HG02938 (cell line): ENCODE results near the gene CTSD.

Experiments
- ATAC-seq: cut with Tn5 transposase; IDR thresholded peaks from one replicate; pipeline ENCODE4 v1.9.1; 2021; ENCODE audit warnings: mild to moderate bottlenecking, moderate library complexity; ENCODE audit not compliant: unreplicated experiment

The CTSD gene

DNA sequence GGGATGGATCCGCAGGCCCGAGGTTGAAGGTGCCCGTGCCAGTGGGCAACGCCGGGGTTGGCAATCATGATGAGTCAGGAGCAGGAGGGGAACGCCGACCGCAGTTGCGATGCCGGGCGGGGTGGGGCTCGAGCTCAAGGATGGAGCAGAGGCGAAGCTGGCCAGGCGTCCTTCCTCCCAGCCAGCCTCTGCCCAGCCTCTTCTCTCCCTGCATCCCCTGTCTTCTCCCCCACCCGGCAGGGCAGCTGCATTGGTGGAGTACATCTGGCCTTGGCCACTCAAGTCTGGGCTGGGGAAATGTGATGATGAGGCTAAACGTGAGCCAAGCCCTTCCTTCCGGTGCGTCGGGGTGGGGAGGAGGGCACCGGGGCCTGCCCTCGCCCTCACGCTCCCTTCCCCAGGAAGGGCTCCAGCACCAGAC lies 17.2 kb downstream of the CTSD start:
- no peak for ATAC-seq

GRCh38 chr11:1745701-1746320 lies 17.9 kb downstream of the CTSD start:
- ATAC-seq: no peak

DNA sequence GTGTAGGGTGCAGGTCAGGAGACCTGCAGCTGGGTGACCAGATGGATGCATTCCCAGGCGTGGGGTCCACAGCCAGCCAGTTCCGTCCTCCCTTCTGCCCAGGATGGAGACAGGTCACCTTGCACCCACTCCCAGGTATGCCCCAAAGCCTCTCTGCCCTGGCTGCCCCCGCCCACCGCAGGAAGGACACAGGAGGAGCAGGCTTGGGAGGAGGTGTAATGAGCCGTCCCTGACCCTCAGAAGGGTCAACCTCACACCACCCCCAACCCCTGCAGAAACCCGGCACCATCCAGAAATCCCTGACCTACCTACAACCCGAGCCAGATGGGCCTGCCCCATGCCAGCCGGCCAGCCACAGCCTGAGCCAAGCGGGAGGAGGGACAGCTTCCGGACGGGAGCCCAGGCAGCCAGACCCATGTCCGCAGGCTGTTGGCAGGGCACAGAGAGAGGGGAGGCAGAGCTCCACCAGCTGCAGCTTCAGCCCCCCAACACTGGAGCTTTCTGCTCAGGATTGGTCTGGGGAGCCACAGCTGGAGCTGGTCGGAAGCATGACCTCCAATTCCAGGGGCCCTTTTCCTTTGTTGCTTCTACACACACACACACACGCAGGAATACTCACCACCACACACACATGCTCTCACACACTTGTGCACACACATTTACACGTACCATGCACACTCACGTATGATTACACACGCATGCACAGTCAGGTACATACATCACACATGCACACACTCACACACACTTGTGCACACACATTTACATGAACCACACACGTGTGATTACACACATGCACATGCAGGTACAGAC lies 18.6 kb downstream of the CTSD start:
- ATAC-seq: no peak

- ATAC-seq: no peak
Observed at GRCh38 chr11:1744137-1744886, 19.4 kb downstream of the CTSD start.

DNA sequence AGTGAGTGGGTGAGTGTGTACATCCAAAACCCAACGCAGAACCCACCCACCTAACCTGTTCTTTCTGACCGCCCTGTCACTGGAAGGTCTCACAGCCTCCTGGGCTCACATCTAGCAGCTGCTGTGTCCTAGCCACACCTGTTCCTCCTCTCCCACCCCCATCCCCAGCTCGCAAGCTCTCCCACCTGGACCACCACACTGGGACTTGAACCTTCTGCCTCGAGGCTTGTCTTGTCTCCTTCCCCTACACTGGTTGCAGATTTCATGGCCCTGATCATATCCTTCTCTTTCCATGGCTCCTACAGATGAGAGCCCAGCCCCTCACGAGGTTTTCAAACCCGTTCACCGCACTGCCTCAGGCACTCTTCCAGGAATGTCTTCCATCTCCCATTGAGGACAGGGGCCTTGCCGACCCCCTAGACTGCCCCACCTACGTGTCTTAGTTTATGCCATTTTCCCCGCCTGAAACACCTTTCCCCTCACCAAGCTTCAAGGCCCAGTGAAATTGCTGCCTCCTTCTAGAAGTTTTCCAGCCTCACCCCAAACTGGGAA lies 20.1 kb downstream of the CTSD start:
- ATAC-seq: no peak

DNA sequence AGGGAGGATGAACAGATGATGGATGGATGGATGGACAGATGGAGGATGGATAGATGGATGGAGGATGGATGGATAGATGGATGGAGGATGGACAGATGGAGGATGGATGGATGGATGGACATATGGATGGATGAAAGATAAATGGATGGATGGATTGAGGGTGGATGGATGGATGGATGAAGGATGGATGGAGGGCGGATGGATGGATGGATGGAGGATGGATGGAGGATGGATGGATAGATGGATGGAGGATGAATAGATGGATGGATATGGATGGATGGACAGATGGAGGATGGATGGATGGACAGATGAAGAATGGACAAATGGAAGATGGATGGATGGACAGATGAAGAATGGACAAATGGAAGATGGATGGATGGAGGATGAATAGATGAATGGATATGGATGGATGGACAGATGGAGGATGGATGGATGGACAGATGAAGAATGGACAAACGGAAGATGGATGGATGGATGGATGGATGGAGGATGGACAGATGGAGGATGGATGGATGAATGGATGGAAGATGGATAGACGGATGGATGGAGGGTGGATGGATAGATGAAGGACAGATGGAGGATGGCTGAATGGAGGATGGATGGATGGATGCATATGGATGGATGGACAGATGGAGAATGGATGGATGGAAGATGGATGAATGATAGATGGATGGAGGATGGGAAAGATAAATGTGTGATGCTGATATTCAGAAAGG lies 20.7 kb downstream of the CTSD start:
- no peak for ATAC-seq

DNA sequence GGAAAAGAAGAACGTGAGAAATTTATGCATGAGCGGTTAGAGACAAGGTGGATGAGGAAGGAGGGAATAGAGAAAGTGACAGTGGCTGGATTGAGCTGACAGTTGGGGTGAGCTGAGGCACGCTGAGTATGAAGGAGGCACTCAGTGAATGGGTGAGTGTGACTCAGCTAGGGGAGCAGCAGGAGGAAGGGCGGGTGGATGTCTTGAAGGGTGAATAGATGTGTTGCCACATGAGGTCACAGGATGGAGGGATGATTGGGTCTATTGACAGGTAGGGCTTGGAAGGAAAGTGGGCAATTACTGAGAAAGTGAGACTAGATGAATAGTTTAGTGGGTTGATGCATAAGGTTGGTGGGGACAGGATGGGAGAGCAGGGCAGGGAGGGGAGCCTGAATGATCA lies 21.4 kb downstream of the CTSD start:
- no peak for ATAC-seq

- ATAC-seq: no peak
Observed at GRCh38 chr11:1741741-1742140, 22.0 kb downstream of the CTSD start.

- no peak for ATAC-seq
Observed at GRCh38 chr11:1740786-1741530, 22.8 kb downstream of the CTSD start.

GRCh38 chr11:1739576-1739975 lies 24.2 kb downstream of the CTSD start:
- no peak for ATAC-seq

DNA sequence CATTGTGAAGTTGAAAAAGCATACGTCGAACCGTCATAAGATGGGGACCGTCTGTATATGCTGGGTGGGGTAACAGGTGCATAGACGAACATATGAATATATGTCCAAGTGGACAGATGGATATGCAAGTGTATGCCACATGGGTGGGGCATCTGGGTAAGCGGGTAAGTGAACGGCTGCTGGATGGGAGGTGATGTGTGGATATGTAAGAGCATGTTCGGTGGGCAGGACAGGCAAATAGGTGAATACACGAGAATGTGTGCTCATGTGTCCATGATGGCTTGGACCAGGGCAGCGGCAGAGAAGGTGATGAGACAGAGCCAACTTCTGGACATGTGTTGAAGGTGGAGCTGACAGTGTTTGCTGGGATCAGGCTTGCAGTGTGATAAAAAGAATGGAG lies 25.3 kb downstream of the CTSD start:
- no peak for ATAC-seq

DNA sequence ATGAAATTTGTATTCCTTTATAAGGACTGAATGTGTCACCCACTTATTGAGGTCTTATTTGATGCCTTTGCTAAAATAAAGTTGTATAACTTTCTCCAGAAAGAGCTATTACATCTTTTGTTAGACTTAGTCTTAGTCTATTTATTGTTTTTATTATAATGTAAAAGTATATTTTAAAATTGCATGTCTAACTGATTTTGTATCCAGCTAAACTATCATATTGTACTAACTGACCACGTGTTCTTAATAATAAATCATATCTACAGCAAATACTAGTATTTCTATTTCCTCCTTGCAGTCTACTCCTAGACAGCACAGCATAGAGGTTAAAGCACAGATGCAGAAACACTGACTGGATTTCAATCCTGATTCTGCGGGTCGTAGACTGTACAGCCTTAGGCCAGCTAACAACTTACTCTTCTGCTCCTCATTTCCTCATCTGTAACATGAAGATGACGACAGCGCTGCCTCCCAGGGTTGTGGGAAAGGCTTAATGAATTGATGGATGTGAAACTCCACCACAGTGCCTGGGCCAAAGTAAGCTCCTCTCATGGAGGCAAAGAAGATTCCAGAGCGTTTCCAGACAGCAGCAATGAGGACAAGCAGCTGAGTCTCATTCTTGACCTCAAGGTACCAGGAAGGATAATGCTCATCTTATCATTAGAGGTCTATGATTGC lies 26.5 kb downstream of the CTSD start:
- ATAC-seq: no peak

DNA sequence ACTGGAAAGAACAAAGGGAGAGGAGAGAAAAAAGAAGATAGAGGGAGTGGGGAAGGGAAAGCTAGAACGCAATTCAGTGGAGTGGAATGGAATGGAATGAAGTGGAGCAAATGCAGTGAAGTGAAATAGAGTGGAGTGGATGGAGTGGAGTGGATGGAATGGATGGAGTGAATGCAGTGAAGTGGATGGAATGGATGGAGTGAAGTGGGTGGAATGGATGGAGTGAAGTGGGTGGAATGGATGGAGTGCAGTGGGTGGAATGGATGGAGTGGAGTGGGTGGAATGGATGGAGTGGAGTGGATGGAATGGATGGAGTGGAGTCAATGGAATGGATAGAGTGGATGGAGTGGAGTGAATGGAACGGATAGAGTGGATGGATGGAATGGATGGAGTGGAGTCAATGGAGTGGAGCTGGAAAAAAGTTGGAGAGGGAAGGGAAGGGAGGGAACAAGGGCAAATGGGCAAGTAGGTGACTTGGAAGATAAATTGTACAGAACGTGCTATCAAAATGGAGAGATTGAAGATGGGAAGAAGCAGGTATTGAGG lies 27.2 kb downstream of the CTSD start:
- ATAC-seq: no peak

DNA sequence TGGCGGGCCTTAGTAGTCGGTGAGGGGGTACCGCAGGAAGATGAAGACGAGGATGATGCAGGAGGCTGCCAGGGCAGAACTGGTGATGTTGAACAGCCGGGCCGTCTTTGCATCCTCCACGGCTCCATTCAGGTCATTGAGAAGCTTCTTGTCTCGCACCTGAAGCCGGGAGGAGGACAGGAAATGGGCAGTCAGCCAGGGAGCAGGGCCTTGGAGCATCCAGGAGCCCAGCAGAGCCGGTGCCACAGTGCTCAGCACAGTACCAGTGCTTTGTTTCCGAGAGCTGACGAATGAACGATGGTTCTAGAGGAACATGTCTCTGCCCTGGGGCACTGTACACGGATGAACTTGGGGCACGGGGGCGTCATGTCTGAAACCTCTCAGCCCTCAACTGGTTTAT lies 28.5 kb downstream of the CTSD start:
- ATAC-seq: no peak

GRCh38 chr11:1734641-1735081 lies 29.1 kb downstream of the CTSD start:
- no peak for ATAC-seq

GRCh38 chr11:1733716-1734640 lies 29.7 kb downstream of the CTSD start:
- ATAC-seq: no peak

DNA sequence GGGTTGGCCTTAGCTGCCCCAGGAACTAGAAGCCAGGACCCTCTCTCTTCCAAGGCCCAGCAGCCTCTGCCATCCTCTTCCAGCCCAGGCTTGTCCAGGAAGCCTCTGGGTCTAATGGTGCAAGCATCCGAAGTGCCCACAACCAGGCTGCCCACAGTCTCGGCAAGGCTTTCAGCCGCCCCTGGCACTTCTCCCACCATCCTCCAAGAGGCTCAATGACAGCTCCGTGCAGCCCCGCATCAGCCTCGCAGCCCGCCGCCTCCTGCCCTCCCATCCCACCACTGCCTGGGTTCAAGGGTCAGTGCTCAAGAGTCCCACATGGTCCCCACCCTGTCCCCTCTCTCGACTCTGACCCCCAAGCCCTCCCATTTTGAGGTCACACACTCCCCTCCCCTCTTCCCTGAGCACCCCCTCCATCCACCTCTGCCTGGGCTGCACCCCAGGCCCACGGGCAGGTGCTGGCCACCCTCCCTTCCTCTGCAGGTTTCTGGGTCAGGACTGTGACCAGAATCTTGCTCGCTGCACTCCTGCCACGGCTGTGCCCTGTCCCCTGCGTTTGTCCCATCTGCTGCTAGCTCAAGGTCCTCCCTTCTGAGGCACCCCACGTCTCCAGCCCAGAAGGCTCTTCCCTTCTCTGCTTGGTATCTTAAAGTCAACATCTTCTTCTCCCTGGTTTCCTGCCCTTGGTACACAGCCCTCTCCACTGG lies 30.6 kb downstream of the CTSD start:
- no peak for ATAC-seq
